B cell (primary cell): Measurements from ENCODE around the gene ARHGAP18.

Experiments
- EZH2 ChIP-seq: IDR thresholded peaks from 2 replicates; pipeline ENCODE4 v1.6.1; 2012; ENCODE audit warnings: borderline replicate concordance, low read depth, mild to moderate bottlenecking, moderate library complexity, low read length; ENCODE audit not compliant: insufficient read depth, poor library complexity, severe bottlenecking
- TF ChIP-seq, protein P1 (sequence below): fragments of 200-600 bp; IDR thresholded peaks from one replicate; pipeline ENCODE4 v1.8.0; 2022; ENCODE audit warnings: antibody characterized with exemption, mild to moderate bottlenecking

DNA sequence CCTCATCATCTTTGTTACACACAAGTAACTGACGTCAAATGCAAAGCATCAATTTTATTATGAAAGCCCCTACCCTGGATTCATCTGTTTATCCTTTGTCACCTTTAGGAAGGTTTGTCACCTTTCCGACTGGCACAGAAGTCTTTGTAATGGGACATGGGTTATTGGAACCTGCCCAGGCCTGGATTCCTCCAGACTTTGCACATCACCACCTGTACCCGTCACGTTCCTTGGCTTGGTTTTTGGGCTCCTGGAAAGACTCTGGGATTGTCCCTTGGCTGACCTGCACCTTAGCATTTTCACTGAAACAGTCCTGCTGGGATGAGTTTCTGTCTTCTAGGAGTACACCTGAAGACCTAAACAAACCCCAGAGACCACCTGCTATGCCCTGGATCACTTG, 15.4 kb upstream of the ARHGAP18 start:
- TF ChIP-seq, protein P1, sequence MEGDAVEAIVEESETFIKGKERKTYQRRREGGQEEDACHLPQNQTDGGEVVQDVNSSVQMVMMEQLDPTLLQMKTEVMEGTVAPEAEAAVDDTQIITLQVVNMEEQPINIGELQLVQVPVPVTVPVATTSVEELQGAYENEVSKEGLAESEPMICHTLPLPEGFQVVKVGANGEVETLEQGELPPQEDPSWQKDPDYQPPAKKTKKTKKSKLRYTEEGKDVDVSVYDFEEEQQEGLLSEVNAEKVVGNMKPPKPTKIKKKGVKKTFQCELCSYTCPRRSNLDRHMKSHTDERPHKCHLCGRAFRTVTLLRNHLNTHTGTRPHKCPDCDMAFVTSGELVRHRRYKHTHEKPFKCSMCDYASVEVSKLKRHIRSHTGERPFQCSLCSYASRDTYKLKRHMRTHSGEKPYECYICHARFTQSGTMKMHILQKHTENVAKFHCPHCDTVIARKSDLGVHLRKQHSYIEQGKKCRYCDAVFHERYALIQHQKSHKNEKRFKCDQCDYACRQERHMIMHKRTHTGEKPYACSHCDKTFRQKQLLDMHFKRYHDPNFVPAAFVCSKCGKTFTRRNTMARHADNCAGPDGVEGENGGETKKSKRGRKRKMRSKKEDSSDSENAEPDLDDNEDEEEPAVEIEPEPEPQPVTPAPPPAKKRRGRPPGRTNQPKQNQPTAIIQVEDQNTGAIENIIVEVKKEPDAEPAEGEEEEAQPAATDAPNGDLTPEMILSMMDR: no peak
- no peak for TF ChIP-seq EZH2
